Left lung (tissue), 10 donors: ENCODE data around the gene HIPK4. TPM values are rescaled to one million over a fixed set of nuclear protein-coding genes. Genes with fewer than 3 reads are reported as not detected.

Experiments
- ATAC-seq: fragments of 200-7000 bp; cut with Tn5 transposase; one replicate; pipeline ENCODE4 v1.9.1; 2020; ENCODE audit warnings: moderate library complexity
- DNase-seq, 4 donors: peaks; one replicate each; pipeline ENCODE4 v3.0.0-alpha.2; 2013 to 2020
- H3K27ac ChIP-seq, 2 donors: fragments of 200-600 bp; sonication (generic) in 1 of 2; one replicate each; pipeline versions ENCODE4 v1.5.0 to v1.8.0; 2020 to 2021
- H3K27me3 ChIP-seq, 2 donors: fragments of 200-600 bp; sonication (generic) in 1 of 2; one replicate each; pipeline versions ENCODE4 v1.5.0 to v1.8.0; 2020 to 2021
- H3K36me3 ChIP-seq, 2 donors: fragments of 200-600 bp; sonication (generic) in 1 of 2; one replicate each; pipeline versions ENCODE4 v1.5.0 to v1.8.0; 2020 to 2021
- H3K4me1 ChIP-seq, 2 donors: fragments of 200-600 bp; one replicate each; pipeline ENCODE4 v1.8.0; 2021
- H3K4me3 ChIP-seq, 2 donors: fragments of 200-600 bp; sonication (generic) in 1 of 2; one replicate each; pipeline versions ENCODE4 v1.5.0 to v1.8.0; 2020 to 2021; ENCODE audit warnings: mild to moderate bottlenecking in 1 of 2
- H3K9me3 ChIP-seq, 2 donors: fragments of 200-600 bp; sonication (generic) in 1 of 2; one replicate each; pipeline versions ENCODE4 v1.5.0 to v1.8.0; 2020 to 2021
- intact Hi-C, 2 donors: fragments of 100-400 bp; cut with DNase I; formaldehyde crosslinking; loops; one replicate each; pipeline versions ENCODE4 v1.11.2 to v1.14.2; 2022
- polyA plus RNA-seq, 6 donors: library from polyadenylated mRNA; unstranded; fragments of 120-200 nt; gene quantifications; one replicate each; pipeline ENCODE4 v1.2.1, GENCODE V29; 2013; ENCODE audit not compliant: insufficient read length in 6 of 6
- total RNA-seq, 2 donors: library from RNA; stranded (reverse); fragmentation: NEBNext Ultra II Directional; extraction: Animal tissue kit (Norgen Biotek cat#: 25700); gene quantifications; one replicate each; pipeline ENCODE4 v1.2.1, GENCODE V29; 2021
- TF ChIP-seq, protein P1 (sequence below), 2 donors: fragments of 200-600 bp; sonication (generic) in 1 of 2; IDR thresholded peaks; one replicate each; pipeline versions ENCODE4 v1.5.0 to v1.8.0; 2021; ENCODE audit warnings: antibody characterized with exemption in 2 of 2
- donor health status: DM: no; HTN: yes; CAD: no.
- donor health status: DM: no; HTN: no; CAD: no.

Gene HIPK4
- total and polyA plus RNA-seq, 8 donors, result 0.09 to 0.35 (median 0.27) TPM

DNA sequence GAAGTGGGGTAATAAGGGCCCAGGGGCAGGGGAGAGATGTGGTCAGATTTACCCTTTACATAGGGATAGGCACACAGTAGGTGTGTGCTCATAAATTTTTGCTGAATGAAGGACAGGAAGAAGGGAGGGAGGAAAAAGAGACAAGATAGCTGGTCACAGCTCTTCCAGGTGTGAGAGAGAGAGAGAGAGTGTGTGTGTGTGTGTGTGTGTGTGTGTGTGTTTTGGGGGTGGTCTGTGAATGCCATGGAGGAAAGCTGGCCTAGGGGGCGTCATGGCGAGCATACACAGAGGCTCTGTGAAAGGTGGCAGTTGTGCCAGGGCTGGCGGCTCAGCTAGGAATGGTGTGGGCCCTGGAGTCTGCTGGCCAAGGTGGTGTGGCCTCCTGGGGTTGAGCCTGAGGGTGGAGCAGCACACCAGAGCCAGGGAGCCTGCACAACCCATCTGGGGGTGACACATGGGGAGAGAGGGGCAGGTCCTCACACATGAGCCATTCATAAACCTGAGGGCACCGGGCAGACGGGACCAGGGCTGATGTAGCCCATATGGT is 29.2 kb upstream of the HIPK4 start:
- Histone ChIP-seq H3K27me3 (no peaks in the 10 kb centered on the region), H3K4me1 (peaks cover 24 to 91% of the 10 kb centered on the region in 2 donors), H3K27ac (peak overlapping the region in 1 of 2 donors; percentile 98), H3K36me3 (peaks cover 0 to 21% of the 10 kb centered on the region in 2 donors), H3K4me3 (no peak overlapping the region), H3K9me3 (no peaks in the 10 kb centered on the region)
- intact Hi-C loops, result no loop called here
- ATAC-seq (no peak), DNase-seq (no peak)
- TF ChIP-seq, protein P1, sequence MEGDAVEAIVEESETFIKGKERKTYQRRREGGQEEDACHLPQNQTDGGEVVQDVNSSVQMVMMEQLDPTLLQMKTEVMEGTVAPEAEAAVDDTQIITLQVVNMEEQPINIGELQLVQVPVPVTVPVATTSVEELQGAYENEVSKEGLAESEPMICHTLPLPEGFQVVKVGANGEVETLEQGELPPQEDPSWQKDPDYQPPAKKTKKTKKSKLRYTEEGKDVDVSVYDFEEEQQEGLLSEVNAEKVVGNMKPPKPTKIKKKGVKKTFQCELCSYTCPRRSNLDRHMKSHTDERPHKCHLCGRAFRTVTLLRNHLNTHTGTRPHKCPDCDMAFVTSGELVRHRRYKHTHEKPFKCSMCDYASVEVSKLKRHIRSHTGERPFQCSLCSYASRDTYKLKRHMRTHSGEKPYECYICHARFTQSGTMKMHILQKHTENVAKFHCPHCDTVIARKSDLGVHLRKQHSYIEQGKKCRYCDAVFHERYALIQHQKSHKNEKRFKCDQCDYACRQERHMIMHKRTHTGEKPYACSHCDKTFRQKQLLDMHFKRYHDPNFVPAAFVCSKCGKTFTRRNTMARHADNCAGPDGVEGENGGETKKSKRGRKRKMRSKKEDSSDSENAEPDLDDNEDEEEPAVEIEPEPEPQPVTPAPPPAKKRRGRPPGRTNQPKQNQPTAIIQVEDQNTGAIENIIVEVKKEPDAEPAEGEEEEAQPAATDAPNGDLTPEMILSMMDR (IDR thresholded peaks at IDR 0.05), result no peak

DNA sequence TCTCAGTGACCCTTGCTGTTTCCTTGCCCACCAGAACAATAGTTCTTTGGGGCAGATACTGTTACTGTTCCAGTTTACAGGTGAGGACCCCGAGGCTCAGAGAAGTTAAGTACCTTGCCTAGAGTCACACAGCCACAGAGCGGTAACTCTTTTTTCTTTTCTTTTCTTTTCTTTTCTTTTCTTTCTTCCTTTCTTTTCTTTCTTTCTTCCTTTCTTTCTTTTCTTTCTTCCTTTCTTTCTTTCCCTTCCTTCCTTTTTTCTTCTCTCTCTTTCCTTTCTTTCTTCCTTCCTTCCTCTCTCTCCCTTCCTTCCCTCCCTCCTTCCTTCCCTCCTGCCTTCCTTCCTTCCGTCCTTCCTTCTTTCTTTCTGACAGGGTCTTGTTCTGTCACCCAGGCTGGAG is 28.1 kb upstream of the HIPK4 start:
- H3K36me3 ChIP-seq, result peaks cover 0 to 17% of the 10 kb centered on the region in 2 donors
- TF ChIP-seq, protein P1 (IDR thresholded peaks at IDR 0.05), result no peak
- H3K4me3 ChIP-seq, result no peak overlapping the region
- no peak for ATAC-seq
- no peaks in the 10 kb centered on the region for H3K27me3 ChIP-seq
- DNase-seq, result no peak
- H3K4me1 ChIP-seq, result peaks cover 13 to 85% of the 10 kb centered on the region in 2 donors
- peak overlapping the region; percentile 73 to 74 for H3K27ac ChIP-seq
- intact Hi-C loops, result no loop called here
- no peaks in the 10 kb centered on the region for H3K9me3 ChIP-seq

DNA sequence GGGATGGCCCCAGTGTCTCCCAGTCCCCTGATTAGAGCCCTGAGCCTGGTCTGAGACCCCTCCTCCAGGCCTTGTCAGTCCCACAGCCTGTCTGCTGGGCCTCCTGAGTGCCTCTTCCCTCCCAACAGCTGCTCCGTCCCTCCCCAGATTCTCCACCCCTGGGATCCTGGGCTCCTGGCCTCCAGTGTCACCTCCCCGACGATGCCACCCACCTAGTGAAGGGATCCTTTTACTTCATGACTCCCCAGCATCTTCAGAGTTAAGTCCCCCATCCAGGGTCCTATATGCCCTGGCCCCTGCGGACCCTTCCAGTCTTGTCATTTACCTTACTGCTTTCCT is 27.6 kb upstream of the HIPK4 start:
- no peak for DNase-seq
- ATAC-seq, result no peak
- Histone ChIP-seq H3K4me3 (no peak overlapping the region), H3K9me3 (no peaks in the 10 kb centered on the region), H3K4me1 (peaks cover 9 to 80% of the 10 kb centered on the region in 2 donors), H3K27ac (peak overlapping the region; percentile 73 to 74), H3K27me3 (no peaks in the 10 kb centered on the region), H3K36me3 (peaks cover 0 to 12% of the 10 kb centered on the region in 2 donors)
- intact Hi-C loops, result no loop called here
- TF ChIP-seq, protein P1 (IDR thresholded peaks at IDR 0.05), result no peak

DNA sequence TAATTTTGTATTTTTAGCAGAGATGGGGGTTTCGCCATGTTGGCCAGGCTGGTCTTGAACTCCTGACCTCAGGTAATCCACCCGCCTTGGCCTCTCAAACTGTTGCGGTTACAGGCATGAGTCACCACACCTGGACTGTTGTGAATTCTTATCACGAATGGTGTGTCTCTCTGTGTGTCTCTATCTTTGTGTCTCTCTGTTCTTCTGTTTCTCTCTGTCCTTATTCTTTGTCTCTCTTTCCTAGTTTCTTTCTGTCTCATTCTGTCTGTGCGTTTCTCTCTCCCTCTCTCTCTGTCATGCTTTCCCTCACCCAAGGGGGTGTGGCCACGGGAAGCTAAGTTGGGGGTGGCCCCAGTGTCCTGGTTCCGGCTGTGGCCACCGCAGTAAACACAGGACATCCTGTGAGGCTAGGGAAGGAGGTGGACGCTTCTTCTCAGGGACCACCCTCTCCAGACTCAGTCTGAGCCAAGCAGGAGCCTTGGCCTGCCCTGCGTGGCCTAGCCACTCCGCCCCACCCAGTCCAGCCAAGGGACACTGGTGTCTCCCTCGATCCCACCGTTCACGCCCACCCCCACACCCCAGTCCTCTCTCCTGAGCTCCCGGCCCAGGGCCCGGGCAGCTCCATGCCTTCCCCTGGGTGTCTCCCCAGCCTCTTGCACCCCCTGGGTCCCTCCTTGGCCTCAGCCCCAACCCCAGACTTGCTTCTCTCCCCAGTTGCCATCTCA is 27.1 kb upstream of the HIPK4 start:
- TF ChIP-seq, protein P1 (IDR thresholded peaks at IDR 0.05), result no peak
- Histone ChIP-seq H3K9me3 (no peaks in the 10 kb centered on the region), H3K27ac (peak overlapping the region; percentile 73 to 74), H3K27me3 (no peaks in the 10 kb centered on the region), H3K4me3 (no peak overlapping the region), H3K36me3 (peaks cover 0 to 7% of the 10 kb centered on the region in 2 donors), H3K4me1 (peaks cover 6 to 75% of the 10 kb centered on the region in 2 donors)
- DNase-seq, result peak in 2 of 4 donors; percentile 73 to 81
- intact Hi-C loops, result no loop called here
- ATAC-seq, result no peak

DNA sequence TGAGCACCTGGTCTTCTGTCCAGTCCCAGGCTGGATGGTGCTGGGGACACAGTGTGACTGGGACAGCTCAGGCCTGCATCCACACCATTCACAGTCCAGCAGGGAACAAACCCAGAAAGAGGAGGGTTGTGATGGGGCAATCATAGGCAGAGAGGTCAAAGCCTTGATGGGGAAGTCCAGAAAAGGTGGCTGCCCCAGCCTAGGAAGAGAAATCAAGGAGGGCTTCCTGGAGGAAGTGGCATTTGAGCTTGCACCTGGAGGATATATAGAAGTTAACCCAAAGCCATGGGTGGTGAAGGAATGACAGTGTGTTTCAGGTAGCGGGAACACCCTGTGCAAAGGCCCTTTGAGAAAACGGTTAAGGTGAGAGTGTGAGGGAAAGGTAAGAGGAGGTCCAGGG is 25.8 kb upstream of the HIPK4 start:
- ATAC-seq (no peak), DNase-seq (no peak)
- Histone ChIP-seq H3K27ac (peak overlapping the region in 1 of 2 donors; percentile 74), H3K4me1 (peaks cover 0 to 66% of the 10 kb centered on the region in 2 donors), H3K9me3 (no peaks in the 10 kb centered on the region), H3K4me3 (no peak overlapping the region), H3K36me3 (no peaks in the 10 kb centered on the region), H3K27me3 (no peaks in the 10 kb centered on the region)
- TF ChIP-seq, protein P1 (IDR thresholded peaks at IDR 0.05), result no peak
- intact Hi-C loops, result no loop called here
